ENCODE results near the gene KRT85.

GRCh38 chr12:52416795-52417194 is 49.5 kb upstream of the KRT85 start:
- TF ChIP-seq CTCF (IDR thresholded peaks at IDR 0.05) (no peak), POLR2A (IDR thresholded peaks at IDR 0.05) (no peak)

All from testis (tissue), 2 donors.